ENCODE results near the gene HEYL. TPM values are rescaled to one million over a fixed set of nuclear protein-coding genes. Genes with fewer than 3 reads are reported as not detected.

HEYL gene
- total and polyA plus RNA-seq, 2 of the 8 experiments (the other 6 are each of a cell fraction or from before 2014, with no cell fraction given), result 1.8 to 3.1 TPM

GRCh38 chr1:39576016-39576657, 63.3 kb downstream of the HEYL start:
- Histone ChIP-seq H4K8ac (ENCODE audit: extremely low read depth, insufficient read depth, low read length) (peak overlapping the region; percentile 21; the same call in 1 of the 2 replicates), H2BK12ac (ENCODE audit: low read depth, low read length) (no peak overlapping the region), H2AFZ (ENCODE audit: low read length) (no peak overlapping the region), H2BK120ac (replicated peaks; ENCODE audit: low read depth, low read length) (no peak overlapping the region), H2BK5ac (ENCODE audit: low read depth, low read length) (0 out of 2 replicates have a peak overlapping the region, but pooled peaks have one; percentile 18), H3K14ac (ENCODE audit: insufficient read length) (no peak overlapping the region), H3K9ac (replicated peaks in 1 of 4; ENCODE audit: extremely low read depth in 1 of 4, low read depth in 3 of 4, low read length in 3 of 4) (peak overlapping the region; percentile 49 to 97 (median 82); a peak in 6 of 7 replicates), H3K4me3 (ENCODE audit: extremely low read depth in 1 of 4, insufficient read depth in 2 of 4, low read depth in 3 of 4, low read length in 4 of 4) (peak overlapping the region; percentile 68 to 99 (median 73)), H3K4me1 (replicated peaks in 1 of 4; ENCODE audit: control insufficient read depth in 3 of 4, insufficient read depth in 4 of 4, low read length in 3 of 4) (peaks cover 0 to 19% (median 7%) of the 10 kb centered on the region in 4 experiments; a peak in 5 of 7 replicates), H3K27ac (ENCODE audit: low read depth, low read length) (no peak overlapping the region), H4K20me1 (replicated peaks in 1 of 2; ENCODE audit: control insufficient read depth in 1 of 2, insufficient read depth in 2 of 2, low read length in 2 of 2) (peaks cover 19 to 29% of the 10 kb centered on the region in 2 experiments), H3K27me3 (replicated peaks in 1 of 4; ENCODE audit: control insufficient read depth in 3 of 4, extremely low read depth in 1 of 4, insufficient read depth in 3 of 4, low read length in 3 of 4) (no peaks in the 10 kb centered on the region), H2AK5ac (ENCODE audit: low read depth, low read length) (no peak overlapping the region), H4K5ac (ENCODE audit: insufficient read length, low read depth, low read length) (peak overlapping the region; percentile 39), H3K36me3 (ENCODE audit: control insufficient read depth in 2 of 4, insufficient read depth in 4 of 4, low read length in 3 of 4) (peaks cover 16 to 42% (median 23%) of the 10 kb centered on the region in 4 experiments), H3K56ac (replicated peaks; ENCODE audit: insufficient read length, low read depth, low read length) (peak overlapping the region; percentile 64), H3K9me3 (ENCODE audit: insufficient read depth in 2 of 2, low read depth in 1 of 2, low read length in 1 of 2) (no peaks in the 10 kb centered on the region), H3K79me1 (ENCODE audit: low read depth, low read length) (peaks cover 10% of the 10 kb centered on the region), H3K79me2 (ENCODE audit: control insufficient read depth in 1 of 2, insufficient read depth in 2 of 2, low read length in 2 of 2) (peaks cover 33 to 51% of the 10 kb centered on the region in 2 experiments), H3K4me2 (ENCODE audit: insufficient read depth in 1 of 2, low read depth in 2 of 2, low read length in 2 of 2) (peak overlapping the region; percentile 86 to 97), H2BK20ac (ENCODE audit: low read length) (no peak overlapping the region), H3K18ac (ENCODE audit: extremely low read depth, low read length) (no peak overlapping the region; the same call in 1 of the 2 replicates), H3K23ac (ENCODE audit: insufficient read length) (no peak overlapping the region), H3K4ac (replicated peaks; ENCODE audit: insufficient read length, low read depth, low read length) (no peak overlapping the region), H2BK15ac (ENCODE audit: low read length) (no peak overlapping the region), H3K23me2 (ENCODE audit: low read depth, low read length) (peaks cover 15% of the 10 kb centered on the region), H4K91ac (replicated peaks; ENCODE audit: insufficient read length, low read length) (no peak overlapping the region)
- DNase-seq (ENCODE audit: low read depth in 1 of 2, low spot score in 2 of 2) (no peak), FAIRE-seq (no peak)
- POLR2A ChIA-PET (ENCODE audit: partially characterized antibody), result interaction anchor here (0.6 to 5.7 kb wide), 23 partner anchors 7 to 208 kb away, joined by 3 to 92 read pairs (median 3); partner anchors contain the start of genes HEYL and PPIE
- WGBS, 2 experiments (ENCODE audit: extremely low coverage in 1 of 2, insufficient coverage in 1 of 2, insufficient read length in 1 of 2, insufficient replicate concordance in 2 of 2, low coverage in 1 of 2, low lambda C conversion rate in 2 of 2, missing lambda C conversion rate in 1 of 2), result 1% methylated on average over 63 of the region's 87 CpGs; no CpG with 5 or more reads in 1 of the 2 experiments
- CTCF ChIA-PET (ENCODE audit: partially characterized antibody), result interaction anchor here (0.6 to 3.6 kb wide), 10 partner anchors 20 to 103 kb away, joined by 3 to 14 read pairs (median 4); partner anchors contain the start of genes HEYL and NT5C1A
- TF ChIP-seq SIN3A (conservative IDR thresholded peaks at IDR 0.05 in 1 of 2, IDR thresholded peaks at IDR 0.05 in 1 of 2; ENCODE audit: low read depth in 1 of 2, low read length in 2 of 2) (0 out of 4 replicates have a peak, but pooled peaks of 1 of the 2 experiments have one; percentile 50), E2F6 (IDR thresholded peaks at IDR 0.05) (no peak), BCL11A (IDR thresholded peaks at IDR 0.05; ENCODE audit: low read depth in 2 of 2, low read length in 2 of 2) (no peak), RFX5 (IDR thresholded peaks at IDR 0.05; ENCODE audit: borderline replicate concordance, low read depth, low read length) (no peak), KDM4A (IDR thresholded peaks at IDR 0.05; ENCODE audit: low read depth, low read length, severe bottlenecking) (peak; percentile 36), SP4 (IDR thresholded peaks at IDR 0.05; ENCODE audit: low read length) (no peak), ATF3 (IDR thresholded peaks at IDR 0.05; ENCODE audit: insufficient read depth, low read depth, low read length) (no peak), BRCA1 (IDR thresholded peaks at IDR 0.05; ENCODE audit: low read depth, low read length) (no peak), GTF2F1 (IDR thresholded peaks at IDR 0.05; ENCODE audit: borderline replicate concordance, low read depth, low read length) (no peak), MAX (IDR thresholded peaks at IDR 0.05) (peak; percentile 14; the same call in 1 of the 2 replicates)
